Stimulated activated effector memory CD8-positive, alpha-beta T cell treated with anti-CD3 and anti-CD28 coated beads, Interleukin-12 subunit alpha, Interleukin-12 subunit beta, amount 100 ng/mL, for 72 hours (primary cell): ENCODE data around the gene PCDHGA7.
"Not testable (repeated sequence)": the region's sequence is repeated elsewhere in the genome, so short reads cannot be mapped to it uniquely, and the experiment has no call there.

ENCODE experiments used
- ATAC-seq: fragments of 150-1000 bp; cut with Tn5 transposase; 2 replicates; pipeline ENCODE4 v1.10.0; 2021
- DNase-seq, 2 donors: peaks; one replicate each; pipeline ENCODE4 v3.0.0; 2021 to 2022; ENCODE audit warnings: low spot score in 2 of 2
- H3K27ac Mint-ChIP-seq: one replicate; pipeline ENCODE4 v1.8.0; 2022; ENCODE audit warnings: mild to moderate bottlenecking, mixed read lengths
- H3K36me3 Mint-ChIP-seq: one replicate; pipeline ENCODE4 v1.8.0; 2022; ENCODE audit warnings: mild to moderate bottlenecking, mixed read lengths
- H3K4me1 Mint-ChIP-seq: one replicate; pipeline ENCODE4 v1.8.0; 2022; ENCODE audit warnings: mixed read lengths
- H3K4me3 Mint-ChIP-seq: one replicate; pipeline ENCODE4 v1.8.0; 2022; ENCODE audit warnings: mild to moderate bottlenecking, mixed read lengths
- H3K9me3 Mint-ChIP-seq: one replicate; pipeline ENCODE4 v1.8.0; 2022; ENCODE audit warnings: mixed read lengths

Gene PCDHGA7

GRCh38 chr5:141382469-141383294 lies at the start of gene PCDHGA7:
Gene PCDHGA7, plus strand, starts transcription at chr5:141382742. Its CDS starts 158 bp downstream, at chr5:141382900.
- Mint-ChIP-seq H3K9me3 (peaks cover 3% of the 10 kb centered on the region), H3K27ac (no peak within 1 kb of the TSS), H3K4me1 (no peaks in the 10 kb centered on the region), H3K36me3 (peaks cover 6% of the 10 kb centered on the region), H3K4me3 (peak within 1 kb of the TSS; percentile 36)
- ATAC-seq: no peak
- no peak for DNase-seq

GRCh38 chr5:141338538-141339306 lies 43.8 kb upstream of the PCDHGA7 start, which contains the start of gene PCDHGA2:
Gene PCDHGA2, plus strand, starts transcription at chr5:141338760.
- ATAC-seq: no peak
- no peak for DNase-seq
- Mint-ChIP-seq H3K27ac (no peak within 1 kb of the TSS), H3K9me3 (peaks cover 32% of the 10 kb centered on the region), H3K4me1 (no peaks in the 10 kb centered on the region), H3K4me3 (no peak within 1 kb of the TSS), H3K36me3 (no peaks in the 10 kb centered on the region)

DNA sequence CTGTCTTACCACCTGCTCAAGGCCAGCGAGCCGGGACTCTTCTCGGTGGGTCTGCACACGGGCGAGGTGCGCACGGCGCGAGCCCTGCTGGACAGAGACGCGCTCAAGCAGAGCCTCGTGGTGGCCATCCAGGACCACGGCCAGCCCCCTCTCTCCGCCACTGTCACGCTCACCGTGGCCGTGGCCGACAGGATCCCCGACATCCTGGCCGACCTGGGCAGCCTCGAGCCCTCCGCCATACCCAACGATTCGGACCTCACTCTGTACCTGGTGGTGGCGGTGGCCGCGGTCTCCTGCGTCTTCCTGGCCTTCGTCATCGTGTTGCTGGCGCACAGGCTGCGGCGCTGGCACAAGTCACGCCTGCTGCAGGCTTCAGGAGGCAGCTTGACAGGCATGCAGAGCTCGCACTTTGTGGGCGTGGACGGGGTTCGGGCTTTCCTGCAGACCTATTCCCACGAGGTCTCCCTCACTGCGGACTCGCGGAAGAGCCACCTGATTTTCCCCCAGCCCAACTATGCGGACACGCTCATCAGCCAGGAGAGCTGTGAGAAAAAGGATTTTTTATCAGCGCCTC lies 41.7 kb upstream of the PCDHGA7 start:
- not testable (repeated sequence) for DNase-seq, ATAC-seq, H3K36me3 Mint-ChIP-seq, H3K4me1 Mint-ChIP-seq, H3K4me3 Mint-ChIP-seq, H3K27ac Mint-ChIP-seq
- peaks cover 20% of the 10 kb centered on the region for H3K9me3 Mint-ChIP-seq

- ATAC-seq: no peak
- Mint-ChIP-seq H3K4me3 (no peak overlapping the region), H3K27ac (no peak overlapping the region), H3K36me3 (no peaks in the 10 kb centered on the region), H3K9me3 (peaks cover 20% of the 10 kb centered on the region), H3K4me1 (no peaks in the 10 kb centered on the region)
- DNase-seq: no peak
Observed at GRCh38 chr5:141342773-141343172, 39.8 kb upstream of the PCDHGA7 start.

DNA sequence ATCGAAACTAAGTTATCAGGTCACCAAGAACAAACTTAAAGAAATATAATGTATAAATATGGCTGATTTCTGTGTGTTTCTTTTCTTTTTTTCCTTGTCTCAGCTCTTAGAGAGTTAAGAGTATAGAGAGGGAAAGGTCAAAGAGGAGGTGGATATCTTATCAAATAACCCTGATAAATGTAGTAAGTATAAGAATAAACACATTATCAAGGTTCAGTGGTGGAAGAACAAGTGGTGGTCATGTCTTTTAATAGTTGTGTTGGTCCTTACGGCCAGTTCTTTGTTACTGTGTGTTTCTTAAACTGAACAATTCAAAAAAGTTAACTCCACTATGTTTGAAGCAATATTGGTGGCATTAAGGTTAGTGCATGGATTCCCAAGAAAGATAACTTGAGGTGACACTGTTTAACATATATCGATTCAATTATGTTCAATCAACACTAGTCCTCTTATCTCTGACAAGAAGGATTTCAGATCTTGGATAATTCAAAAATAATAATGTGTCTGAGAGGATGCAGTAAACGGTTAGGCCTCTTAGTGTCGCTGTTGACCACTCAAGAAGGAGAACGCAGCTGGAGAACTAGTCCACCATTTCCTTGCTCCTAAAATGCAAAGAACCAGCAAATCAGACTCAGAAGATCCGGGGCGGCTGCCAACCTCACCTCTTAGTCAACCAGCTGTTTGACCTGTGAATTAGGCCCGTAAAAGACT lies 39.1 kb upstream of the PCDHGA7 start, which contains the start of gene PCDHGA3:
TSS of gene PCDHGA3 (plus strand) at position 588 of the 711 bp plus-strand sequence. CDS start 205 bp downstream, outside the sequence.
- H3K9me3 Mint-ChIP-seq: peaks cover 16% of the 10 kb centered on the region

GRCh38 chr5:141343953-141344463 lies 38.5 kb upstream of the PCDHGA7 start:
- Mint-ChIP-seq H3K36me3 (no peaks in the 10 kb centered on the region), H3K4me1 (no peaks in the 10 kb centered on the region), H3K4me3 (peak overlapping the region; percentile 29), H3K9me3 (peaks cover 14% of the 10 kb centered on the region), H3K27ac (no peak overlapping the region)
- ATAC-seq (no peak), DNase-seq (no peak)

More for the DNA sequence above, 39.1 kb upstream of the PCDHGA7 start, which contains the start of gene PCDHGA3:
- Mint-ChIP-seq H3K4me3 (peak within 1 kb of the TSS; percentile 29), H3K27ac (no peak within 1 kb of the TSS), H3K4me1 (no peaks in the 10 kb centered on the region), H3K36me3 (no peaks in the 10 kb centered on the region)
- no peak for DNase-seq
- ATAC-seq: no peak

- H3K4me1 Mint-ChIP-seq: peaks cover 4% of the 10 kb centered on the region
- no peak for DNase-seq
- H3K36me3 Mint-ChIP-seq: no peaks in the 10 kb centered on the region
- H3K4me3 Mint-ChIP-seq: no peak overlapping the region
- no peak overlapping the region for H3K27ac Mint-ChIP-seq
- H3K9me3 Mint-ChIP-seq: peaks cover 13% of the 10 kb centered on the region
- ATAC-seq: no peak
Observed at GRCh38 chr5:141345327-141345726, 37.2 kb upstream of the PCDHGA7 start.

DNA sequence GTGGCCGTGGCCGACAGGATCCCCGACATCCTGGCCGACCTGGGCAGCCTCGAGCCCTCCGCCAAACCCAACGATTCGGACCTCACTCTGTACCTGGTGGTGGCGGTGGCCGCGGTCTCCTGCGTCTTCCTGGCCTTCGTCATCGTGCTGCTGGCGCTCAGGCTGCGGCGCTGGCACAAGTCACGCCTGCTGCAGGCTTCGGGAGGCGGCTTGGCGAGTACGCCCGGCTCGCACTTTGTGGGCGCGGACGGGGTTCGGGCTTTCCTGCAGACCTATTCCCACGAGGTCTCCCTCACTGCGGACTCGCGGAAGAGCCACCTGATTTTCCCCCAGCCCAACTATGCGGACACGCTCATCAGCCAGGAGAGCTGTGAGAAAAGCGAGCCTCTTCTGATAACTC lies 36.5 kb upstream of the PCDHGA7 start:
- ATAC-seq, H3K27ac Mint-ChIP-seq, H3K4me3 Mint-ChIP-seq, H3K36me3 Mint-ChIP-seq, H3K4me1 Mint-ChIP-seq, DNase-seq: not testable (repeated sequence)
- peaks cover 12% of the 10 kb centered on the region for H3K9me3 Mint-ChIP-seq

DNA sequence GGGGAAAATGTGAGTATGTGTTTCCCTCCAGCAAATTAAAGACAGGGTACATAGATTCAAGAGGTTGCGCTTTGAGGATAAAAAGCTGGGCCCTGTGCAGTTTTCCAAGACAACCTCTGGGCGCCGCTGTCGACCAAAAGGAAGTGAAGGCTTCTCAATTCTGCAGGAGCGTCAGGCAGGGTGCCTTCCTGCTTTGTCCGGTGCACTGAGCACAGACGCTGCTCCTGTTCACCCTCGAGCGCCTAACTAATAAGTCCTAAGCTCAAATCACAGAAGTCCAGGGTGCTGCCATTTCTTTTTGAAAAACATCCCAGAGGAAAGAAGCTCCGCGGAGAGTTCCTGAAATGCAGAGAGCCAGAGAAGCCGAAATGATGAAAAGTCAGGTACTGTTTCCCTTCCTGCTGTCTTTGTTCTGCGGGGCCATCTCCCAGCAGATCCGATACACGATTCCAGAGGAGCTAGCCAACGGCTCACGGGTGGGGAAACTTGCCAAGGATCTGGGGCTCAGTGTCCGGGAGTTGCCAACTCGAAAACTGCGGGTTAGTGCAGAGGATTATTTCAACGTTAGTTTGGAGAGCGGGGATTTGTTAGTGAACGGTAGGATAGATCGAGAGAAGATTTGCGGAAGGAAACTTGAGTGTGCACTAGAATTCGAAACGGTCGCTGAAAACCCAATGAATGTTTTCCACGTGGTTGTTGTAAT lies 32.5 kb upstream of the PCDHGA7 start, which contains the start of gene PCDHGB1:
TSS of gene PCDHGB1 (plus strand) at position 183 of the 703 bp plus-strand sequence. CDS start at position 345, 162 bp downstream.
- peak; percentile 57 for ATAC-seq
- Mint-ChIP-seq H3K27ac (no peak within 1 kb of the TSS), H3K4me1 (peaks cover 6% of the 10 kb centered on the region), H3K9me3 (peaks cover 12% of the 10 kb centered on the region), H3K4me3 (peak within 1 kb of the TSS; percentile 54), H3K36me3 (no peaks in the 10 kb centered on the region)
- DNase-seq: peak in 1 of 2 donors; percentile 51

- H3K4me1 Mint-ChIP-seq: peaks cover 6% of the 10 kb centered on the region
- H3K36me3 Mint-ChIP-seq: no peaks in the 10 kb centered on the region
- DNase-seq (no peak), ATAC-seq (no peak)
- no peak overlapping the region for H3K27ac Mint-ChIP-seq
- H3K9me3 Mint-ChIP-seq: peaks cover 8% of the 10 kb centered on the region
- H3K4me3 Mint-ChIP-seq: no peak overlapping the region
Observed at GRCh38 chr5:141351591-141351990, 31.0 kb upstream of the PCDHGA7 start.

- H3K4me3 Mint-ChIP-seq: peak within 1 kb of the TSS; percentile 39
- H3K36me3 Mint-ChIP-seq: no peaks in the 10 kb centered on the region
- DNase-seq (peak in 1 of 2 donors; percentile 45), ATAC-seq (no peak)
- peaks cover 9% of the 10 kb centered on the region for H3K4me1 Mint-ChIP-seq
- no peak within 1 kb of the TSS for H3K27ac Mint-ChIP-seq
- H3K9me3 Mint-ChIP-seq: peaks cover 6% of the 10 kb centered on the region
Observed at GRCh38 chr5:141354900-141355469, 27.6 kb upstream of the PCDHGA7 start, which contains the start of gene PCDHGA4. Gene PCDHGA4, plus strand, starts transcription at chr5:141355021. Its CDS starts 87 bp downstream, at chr5:141355108.

DNA sequence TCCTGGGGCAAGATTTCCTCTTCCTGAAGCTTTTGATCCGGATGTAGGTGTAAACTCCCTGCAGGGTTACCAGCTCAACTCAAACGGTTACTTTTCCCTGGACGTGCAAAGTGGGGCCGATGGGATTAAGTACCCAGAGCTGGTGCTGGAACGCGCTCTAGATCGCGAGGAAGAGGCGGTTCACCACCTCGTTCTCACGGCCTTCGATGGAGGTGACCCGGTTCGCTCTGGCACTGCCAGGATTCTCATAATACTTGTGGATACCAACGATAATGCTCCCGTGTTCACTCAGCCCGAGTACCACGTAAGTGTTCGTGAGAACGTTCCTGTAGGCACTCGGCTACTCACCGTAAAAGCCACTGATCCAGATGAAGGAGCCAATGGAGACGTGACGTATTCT lies 26.9 kb upstream of the PCDHGA7 start:
- Mint-ChIP-seq H3K36me3 (no peaks in the 10 kb centered on the region), H3K9me3 (peaks cover 4% of the 10 kb centered on the region), H3K4me3 (no peak overlapping the region), H3K27ac (no peak overlapping the region), H3K4me1 (peaks cover 6% of the 10 kb centered on the region)
- ATAC-seq: no peak
- DNase-seq: no peak

DNA sequence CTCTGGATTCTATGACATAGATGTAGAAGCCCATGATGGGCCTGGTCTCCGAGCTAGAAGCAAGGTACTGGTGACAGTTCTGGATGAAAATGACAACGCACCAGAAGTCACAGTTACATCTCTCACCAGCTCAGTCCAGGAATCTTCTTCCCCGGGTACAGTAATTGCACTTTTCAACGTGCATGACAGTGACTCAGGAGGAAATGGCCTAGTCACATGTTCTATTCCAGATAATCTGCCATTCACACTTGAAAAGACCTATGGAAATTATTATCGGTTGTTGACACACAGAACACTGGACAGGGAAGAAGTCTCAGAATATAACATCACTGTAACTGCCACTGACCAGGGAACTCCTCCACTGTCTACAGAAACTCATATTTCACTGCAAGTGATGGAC lies 26.4 kb upstream of the PCDHGA7 start:
- no peak overlapping the region for H3K27ac Mint-ChIP-seq
- no peak for DNase-seq
- H3K4me1 Mint-ChIP-seq: peaks cover 6% of the 10 kb centered on the region
- peaks cover 4% of the 10 kb centered on the region for H3K9me3 Mint-ChIP-seq
- no peak overlapping the region for H3K4me3 Mint-ChIP-seq
- H3K36me3 Mint-ChIP-seq: no peaks in the 10 kb centered on the region
- no peak for ATAC-seq

DNA sequence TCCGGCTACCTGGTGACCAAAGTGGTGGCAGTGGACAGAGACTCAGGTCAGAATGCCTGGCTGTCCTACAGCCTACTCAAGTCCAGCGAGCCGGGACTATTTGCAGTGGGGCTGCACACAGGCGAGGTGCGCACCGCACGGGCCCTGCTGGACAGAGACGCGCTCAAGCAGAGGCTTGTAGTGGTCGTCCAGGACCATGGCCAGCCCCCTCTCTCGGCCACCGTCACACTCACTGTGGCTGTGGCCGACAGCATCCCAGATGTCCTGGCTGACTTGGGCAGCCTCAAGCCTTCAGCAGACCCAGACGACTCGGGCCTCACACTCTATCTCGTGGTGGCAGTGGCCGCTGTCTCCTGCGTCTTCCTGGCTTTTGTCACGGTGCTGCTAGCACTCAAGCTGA lies 25.6 kb upstream of the PCDHGA7 start:
- H3K36me3 Mint-ChIP-seq: no peaks in the 10 kb centered on the region
- DNase-seq: no peak
- H3K9me3 Mint-ChIP-seq: peaks cover 7% of the 10 kb centered on the region
- H3K27ac Mint-ChIP-seq: no peak overlapping the region
- no peak overlapping the region for H3K4me3 Mint-ChIP-seq
- H3K4me1 Mint-ChIP-seq: peaks cover 6% of the 10 kb centered on the region
- ATAC-seq: no peak
